MCF 10A (cell line): ENCODE measurements around the gene HOXA6. TPM values are rescaled to one million over a fixed set of nuclear protein-coding genes. Genes with fewer than 3 reads are reported as not detected.

Experiments used
- BruUV-seq: library from RNA; stranded (reverse); fragments of 400-500 nt; replicated peaks from 2 replicates; lab custom pipeline; 2021; lab: Mats Ljungman, UMichigan
- CTCF ChIA-PET: fragments of 300-600 bp; sonication (Branson Sonifier 250); formaldehyde crosslinking; extraction: SDS; loops from one replicate; lab custom pipeline; 2021; ENCODE audit warnings: antibody characterized with exemption, inconsistent platforms; lab: Yijun Ruan, JAX
- POLR2A ChIA-PET: fragments of 300-600, 350-650 bp; sonication (Branson Sonifier 250); formaldehyde crosslinking; extraction: SDS; loops from one replicate; lab custom pipeline; 2020; ENCODE audit warnings: antibody characterized with exemption, inconsistent platforms; lab: Yijun Ruan, JAX
- DNase-seq: peaks from one replicate; pipeline ENCODE4 v3.0.0-alpha.2; 2018; ENCODE audit not compliant: unreplicated experiment
- H3K27ac Mint-ChIP-seq: one replicate; pipeline ENCODE4 v1.8.0; 2022; ENCODE audit warnings: mild to moderate bottlenecking, low read depth, mixed read lengths; ENCODE audit not compliant: unreplicated experiment
- H3K27me3 Mint-ChIP-seq: one replicate; pipeline ENCODE4 v1.8.0; 2022; ENCODE audit warnings: mixed read lengths; ENCODE audit not compliant: insufficient read depth, unreplicated experiment
- H3K36me3 Mint-ChIP-seq: one replicate; pipeline ENCODE4 v1.8.0; 2022; ENCODE audit warnings: mild to moderate bottlenecking, moderate library complexity, mixed read lengths; ENCODE audit not compliant: insufficient read depth, unreplicated experiment
- H3K4me1 Mint-ChIP-seq: one replicate; pipeline ENCODE4 v1.8.0; 2022; ENCODE audit warnings: mixed read lengths; ENCODE audit not compliant: insufficient read depth, unreplicated experiment
- H3K4me3 Mint-ChIP-seq: one replicate; pipeline ENCODE4 v1.8.0; 2022; ENCODE audit warnings: mild to moderate bottlenecking, moderate library complexity, mixed read lengths; ENCODE audit not compliant: unreplicated experiment
- H3K9me3 Mint-ChIP-seq: one replicate; pipeline ENCODE4 v1.8.0; 2022; ENCODE audit warnings: mixed read lengths; ENCODE audit not compliant: unreplicated experiment
- CTCF ChIP-seq: fragments of 200-600 bp; IDR thresholded peaks from one replicate; pipeline ENCODE4 v1.8.0; 2022; ENCODE audit warnings: antibody characterized with exemption, mild to moderate bottlenecking; ENCODE audit not compliant: unreplicated experiment
- intact Hi-C: fragments of 100-400 bp; cut with micrococcal nuclease; formaldehyde crosslinking; loops from 2 replicates; pipeline ENCODE4 v1.14.1; 2022
- microRNA-seq: library from miRNA; unstranded; fragments of <30 nt; microRNA quantifications from one replicate; pipeline ENCODE4 v1.2.0, GENCODE V29; 2022
- total RNA-seq: library from RNA; stranded (reverse); gene quantifications from 2 replicates; pipeline ENCODE4 v1.2.3, GENCODE V29; 2022

Gene HOXA6
- total RNA-seq, 1 experiment from 2014 or later = 0.96 TPM

- peak overlapping the region; percentile 99 for H3K27ac Mint-ChIP-seq
- no peak for TF ChIP-seq CTCF
- peaks cover 37% of the 10 kb centered on the region for H3K36me3 Mint-ChIP-seq
- H3K9me3 Mint-ChIP-seq = no peaks in the 10 kb centered on the region
- H3K4me1 Mint-ChIP-seq = peaks cover 54% of the 10 kb centered on the region
- H3K27me3 Mint-ChIP-seq = no peaks in the 10 kb centered on the region
- no TSS peak for BruUV-seq
- POLR2A ChIA-PET = interaction anchor here (0.5 to 12.8 kb wide), 37 partner anchors 11 to 896 kb away, joined by 3 to 663 read pairs (median 6); partner anchors contain the start of genes CBX3, HNRNPA2B1, HOXA5 and SKAP2
- intact Hi-C loops = loop anchor here (1.0 to 5.0 kb wide), 3 partner anchors 50 to 411 kb away; no protein-coding TSS in a partner anchor
- peak; percentile 55 for DNase-seq
- CTCF ChIA-PET = interaction anchor here (0.7 to 6.6 kb wide), 13 partner anchors 9 to 240 kb away, joined by 3 to 198 read pairs (median 5); partner anchors contain the start of genes HOXA4 and HOXA5
- H3K4me3 Mint-ChIP-seq = peak overlapping the region; percentile 83
Measured at GRCh38 chr7:27096768-27097514, 50.6 kb downstream of the HOXA6 start.

GRCh38 chr7:27095897-27096767 is 51.4 kb downstream of the HOXA6 start, which contains the start of gene HOXA1:
Gene HOXA1 (minus strand): TSS chr7:27096000. CDS start chr7:27095912, 88 bp downstream.
- ChIA-PET CTCF (interaction anchor here (0.7 to 6.6 kb wide), 9 partner anchors 13 to 240 kb away, joined by 3 to 198 read pairs (median 5); partner anchors contain the start of gene HOXA5), POLR2A (interaction anchor here (0.6 to 12.8 kb wide), 34 partner anchors 12 to 895 kb away, joined by 3 to 663 read pairs (median 8); partner anchors contain the start of genes CBX3, HNRNPA2B1, HOXA5 and SKAP2)
- TF ChIP-seq CTCF = no peak
- intact Hi-C loops = loop anchor here (1.0 to 5.0 kb wide), 3 partner anchors 49 to 410 kb away; no protein-coding TSS in a partner anchor
- Mint-ChIP-seq H3K27me3 (no peaks in the 10 kb centered on the region), H3K4me3 (peak within 1 kb of the TSS; percentile 83), H3K27ac (peak within 1 kb of the TSS; percentile 99), H3K36me3 (peaks cover 33% of the 10 kb centered on the region), H3K4me1 (peaks cover 46% of the 10 kb centered on the region), H3K9me3 (no peaks in the 10 kb centered on the region)
- BruUV-seq = TSS peak; percentile 32
- peak; percentile 93 for DNase-seq

Small RNAs within 50 kb of the gene (microRNA-seq; reads per million reads assigned to microRNA genes)
- 1,599 reads per million, percentile 89 among the genes with 10 or more reads in this experiment for gene MIR196B

Other genes with a start within 250 kb of the HOXA6 start
- gene HOXA1, start 51.8 kb downstream of the HOXA6 start, total RNA-seq = 5.6 and 7.1 TPM in 2 replicates
- gene HOXA2, start 45.1 kb downstream of the HOXA6 start, total RNA-seq = 1.2 and 1.4 TPM in 2 replicates
- gene HOXA4, start 17.0 kb downstream of the HOXA6 start, total RNA-seq = 2.6 and 3.7 TPM in 2 replicates
- 7.4 and 8.8 TPM in 2 replicates for gene HOXA5, start 4.1 kb downstream of the HOXA6 start, total RNA-seq
- 8.2 and 14.0 TPM in 2 replicates for gene HOXA3, start 4.8 kb upstream of the HOXA6 start, total RNA-seq
- gene HOXA7, start 8.9 kb upstream of the HOXA6 start, total RNA-seq = 0.29 and 0.44 TPM in 2 replicates
- 6.9 and 7.6 TPM in 2 replicates for gene HOXA9, start 17.8 kb upstream of the HOXA6 start, total RNA-seq
- 3.9 and 5.6 TPM in 2 replicates for gene HOXA10, start 26.5 kb upstream of the HOXA6 start, total RNA-seq
- 0.29 and 0.84 TPM in 2 replicates for gene HOXA11, start 37.5 kb upstream of the HOXA6 start, total RNA-seq
- gene HOXA13, start 52.3 kb upstream of the HOXA6 start, total RNA-seq = not detected in 2 replicates
- not detected in 2 replicates for gene EVX1, start 95.0 kb upstream of the HOXA6 start, total RNA-seq